Measurements from ENCODE around the gene MRPS34.

Gene MRPS34

GRCh38 chr16:1776672-1776955 lies 3.7 kb upstream of the MRPS34 start:
- Histone ChIP-seq H4K20me1 (ENCODE audit: insufficient read depth, low read length) (no peaks in the 10 kb centered on the region), H3K4me1 (ENCODE audit: insufficient read depth, low read length, severe bottlenecking) (peaks cover 25% of the 10 kb centered on the region), H3K27me3 (ENCODE audit: insufficient read depth, low read length) (no peaks in the 10 kb centered on the region), H3K4me2 (ENCODE audit: low read length) (no peak overlapping the region), H3K36me3 (ENCODE audit: insufficient read depth, low read length) (peaks cover 49% of the 10 kb centered on the region), H2AFZ (ENCODE audit: low read length) (no peak overlapping the region), H3F3A (ENCODE audit: insufficient read depth, low read length) (0 out of 2 replicates have a peak, but pooled peaks cover 3% of the 10 kb centered on the region), H3K9me2 (ENCODE audit: low read depth, low read length) (no peaks in the 10 kb centered on the region), H3K4me3 (ENCODE audit: low read depth, low read length, poor library complexity, severe bottlenecking) (no peak overlapping the region), H3K79me2 (ENCODE audit: insufficient read depth, low read length) (0 out of 2 replicates have a peak, but pooled peaks cover 3% of the 10 kb centered on the region), H3K9me3 (ENCODE audit: low read length) (no peaks in the 10 kb centered on the region), H3K9ac (ENCODE audit: low read length) (no peak overlapping the region), H3K27ac (ENCODE audit: low read depth, low read length, poor library complexity, severe bottlenecking) (no peak overlapping the region)
- TF ChIP-seq CTCF (IDR thresholded peaks at IDR 0.05; ENCODE audit: low read length) (no peak), EZH2 (IDR thresholded peaks at IDR 0.05; ENCODE audit: borderline replicate concordance, low read length) (no peak)

- H3K4me3 ChIP-seq (ENCODE audit: low read depth, low read length, poor library complexity, severe bottlenecking): no peak overlapping the region
- no peaks in the 10 kb centered on the region for H3K9me2 ChIP-seq (ENCODE audit: low read depth, low read length)
- no peaks in the 10 kb centered on the region for H4K20me1 ChIP-seq (ENCODE audit: insufficient read depth, low read length)
- 0 out of 2 replicates have a peak, but pooled peaks cover 3% of the 10 kb centered on the region for H3K79me2 ChIP-seq (ENCODE audit: insufficient read depth, low read length)
- H2AFZ ChIP-seq (ENCODE audit: low read length): no peak overlapping the region
- H3K9ac ChIP-seq (ENCODE audit: low read length): no peak overlapping the region
- 0 out of 2 replicates have a peak, but pooled peaks cover 3% of the 10 kb centered on the region for H3F3A ChIP-seq (ENCODE audit: insufficient read depth, low read length)
- peaks cover 49% of the 10 kb centered on the region for H3K36me3 ChIP-seq (ENCODE audit: insufficient read depth, low read length)
- H3K4me1 ChIP-seq (ENCODE audit: insufficient read depth, low read length, severe bottlenecking): peaks cover 19% of the 10 kb centered on the region
- no peak overlapping the region for H3K27ac ChIP-seq (ENCODE audit: low read depth, low read length, poor library complexity, severe bottlenecking)
- H3K9me3 ChIP-seq (ENCODE audit: low read length): no peaks in the 10 kb centered on the region
- H3K4me2 ChIP-seq (ENCODE audit: low read length): no peak overlapping the region
- H3K27me3 ChIP-seq (ENCODE audit: insufficient read depth, low read length): no peaks in the 10 kb centered on the region
- no peak for TF ChIP-seq CTCF (IDR thresholded peaks at IDR 0.05; ENCODE audit: low read length)
- TF ChIP-seq EZH2 (IDR thresholded peaks at IDR 0.05; ENCODE audit: borderline replicate concordance, low read length): no peak
These were observed 3.1 kb upstream of the MRPS34 start for GRCh38 chr16:1775846-1776671.

- no peak overlapping the region for H3K27ac ChIP-seq (ENCODE audit: low read depth, low read length, poor library complexity, severe bottlenecking)
These were observed 2.3 kb upstream of the MRPS34 start for GRCh38 chr16:1775006-1775845.

More at GRCh38 chr16:1775006-1775845, 2.3 kb upstream of the MRPS34 start:
- Histone ChIP-seq H2AFZ (ENCODE audit: low read length) (no peak overlapping the region), H3K79me2 (ENCODE audit: insufficient read depth, low read length) (0 out of 2 replicates have a peak, but pooled peaks cover 3% of the 10 kb centered on the region), H3K27me3 (ENCODE audit: insufficient read depth, low read length) (no peaks in the 10 kb centered on the region), H4K20me1 (ENCODE audit: insufficient read depth, low read length) (no peaks in the 10 kb centered on the region), H3F3A (ENCODE audit: insufficient read depth, low read length) (no peaks in the 10 kb centered on the region), H3K4me2 (ENCODE audit: low read length) (no peak overlapping the region), H3K9me3 (ENCODE audit: low read length) (no peaks in the 10 kb centered on the region), H3K9ac (ENCODE audit: low read length) (no peak overlapping the region; the same call in 1 of the 2 replicates), H3K4me1 (ENCODE audit: insufficient read depth, low read length, severe bottlenecking) (peaks cover 18% of the 10 kb centered on the region), H3K9me2 (ENCODE audit: low read depth, low read length) (no peaks in the 10 kb centered on the region), H3K4me3 (ENCODE audit: low read depth, low read length, poor library complexity, severe bottlenecking) (no peak overlapping the region), H3K36me3 (ENCODE audit: insufficient read depth, low read length) (peaks cover 45% of the 10 kb centered on the region)
- no peak for TF ChIP-seq CTCF (IDR thresholded peaks at IDR 0.05; ENCODE audit: low read length)
- no peak for TF ChIP-seq EZH2 (IDR thresholded peaks at IDR 0.05; ENCODE audit: borderline replicate concordance, low read length)

Data from OCI-LY1 (cell line).